Measurements from ENCODE around the gene TMEM219.

Gene TMEM219

GRCh38 chr16:29983420-29984136 is 21.7 kb downstream of the TMEM219 start:
- Histone ChIP-seq H3K18ac (ENCODE audit: low read depth in 1 of 2, low read length in 2 of 2) (no peak overlapping the region), H3K36me3 (ENCODE audit: control insufficient read depth in 1 of 2, insufficient read depth in 2 of 2, low read depth in 1 of 2, low read length in 2 of 2) (peaks cover 93 to 100% of the 10 kb centered on the region in 2 experiments), H3K4ac (ENCODE audit: low read depth in 1 of 2, low read length in 2 of 2) (no peak overlapping the region), H2BK120ac (ENCODE audit: low read depth, low read length) (no peak overlapping the region), H4K91ac (ENCODE audit: low read length) (no peak overlapping the region), H3K9ac (ENCODE audit: low read length) (peak overlapping the region; percentile 65), H3K4me2 (ENCODE audit: low read length, poor library complexity, severe bottlenecking) (no peak overlapping the region), H2BK12ac (ENCODE audit: low read length in 2 of 2) (no peak overlapping the region), H4K8ac (ENCODE audit: low read length) (no peak overlapping the region), H3K9me3 (ENCODE audit: control insufficient read depth, low read length) (no peaks in the 10 kb centered on the region), H2AFZ (ENCODE audit: low read depth, low read length) (no peak overlapping the region), H3K14ac (ENCODE audit: low read length in 2 of 2) (no peak overlapping the region), H3K27me3 (ENCODE audit: control insufficient read depth in 1 of 2, insufficient read depth in 1 of 2, low read length in 2 of 2) (no peaks in the 10 kb centered on the region), H2AK5ac (ENCODE audit: low read length, severe bottlenecking) (no peak overlapping the region), H3K4me1 (ENCODE audit: control insufficient read depth, insufficient read depth, low read depth, low read length) (no peaks in the 10 kb centered on the region), H3K79me1 (replicated peaks; ENCODE audit: low read length, poor library complexity, severe bottlenecking) (peaks cover 53% of the 10 kb centered on the region), H2BK15ac (ENCODE audit: low read depth, poor library complexity, severe bottlenecking) (no peak overlapping the region), H3K27ac (ENCODE audit: low read length, poor library complexity, severe bottlenecking) (no peak overlapping the region), H3K4me3 (ENCODE audit: insufficient read depth in 1 of 2, low read depth in 1 of 2, low read length in 2 of 2) (no peak overlapping the region), H2BK5ac (ENCODE audit: low read depth, low read length, poor library complexity, severe bottlenecking) (no peak overlapping the region), H3K23ac (ENCODE audit: low read length in 2 of 2) (no peak overlapping the region)
- 88% methylated on average over 12 of the region's 12 CpGs for WGBS
- no peak for DNase-seq

GRCh38 chr16:29984137-29984763 is 22.4 kb downstream of the TMEM219 start:
- no peak overlapping the region for H3K14ac ChIP-seq (ENCODE audit: low read length in 2 of 2)
- no peak overlapping the region for H4K91ac ChIP-seq (ENCODE audit: low read length)
- no peak overlapping the region for H3K4me3 ChIP-seq (ENCODE audit: insufficient read depth in 1 of 2, low read depth in 1 of 2, low read length in 2 of 2)
- H3K79me1 ChIP-seq (replicated peaks; ENCODE audit: low read length, poor library complexity, severe bottlenecking) = peaks cover 48% of the 10 kb centered on the region
- H2BK5ac ChIP-seq (ENCODE audit: low read depth, low read length, poor library complexity, severe bottlenecking) = no peak overlapping the region
- peaks cover 93 to 100% of the 10 kb centered on the region in 2 experiments for H3K36me3 ChIP-seq (ENCODE audit: control insufficient read depth in 1 of 2, insufficient read depth in 2 of 2, low read depth in 1 of 2, low read length in 2 of 2)
- H3K9me3 ChIP-seq (ENCODE audit: control insufficient read depth, low read length) = no peaks in the 10 kb centered on the region
- 87% methylated on average over 5 of the region's 6 CpGs for WGBS
- peak overlapping the region; percentile 65 for H3K9ac ChIP-seq (ENCODE audit: low read length)
- H2BK120ac ChIP-seq (ENCODE audit: low read depth, low read length) = no peak overlapping the region
- H4K8ac ChIP-seq (ENCODE audit: low read length) = no peak overlapping the region
- no peak overlapping the region for H2AK5ac ChIP-seq (ENCODE audit: low read length, severe bottlenecking)
- H3K4me1 ChIP-seq (ENCODE audit: control insufficient read depth, insufficient read depth, low read depth, low read length) = no peaks in the 10 kb centered on the region
- no peak overlapping the region for H3K23ac ChIP-seq (ENCODE audit: low read length in 2 of 2)
- no peak overlapping the region for H2BK12ac ChIP-seq (ENCODE audit: low read length in 2 of 2)
- H2AFZ ChIP-seq (ENCODE audit: low read depth, low read length) = no peak overlapping the region
- H3K4me2 ChIP-seq (ENCODE audit: low read length, poor library complexity, severe bottlenecking) = no peak overlapping the region
- no peak for DNase-seq
- no peak overlapping the region for H2BK15ac ChIP-seq (ENCODE audit: low read depth, poor library complexity, severe bottlenecking)
- H3K27me3 ChIP-seq (ENCODE audit: control insufficient read depth in 1 of 2, insufficient read depth in 1 of 2, low read length in 2 of 2) = no peaks in the 10 kb centered on the region
- no peak overlapping the region for H3K18ac ChIP-seq (ENCODE audit: low read depth in 1 of 2, low read length in 2 of 2)
- H3K4ac ChIP-seq (ENCODE audit: low read depth in 1 of 2, low read length in 2 of 2) = no peak overlapping the region
- no peak overlapping the region for H3K27ac ChIP-seq (ENCODE audit: low read length, poor library complexity, severe bottlenecking)

- Histone ChIP-seq H3K4me2 (ENCODE audit: low read length, poor library complexity, severe bottlenecking) (no peak overlapping the region), H3K23ac (ENCODE audit: low read length in 2 of 2) (no peak overlapping the region), H3K27me3 (ENCODE audit: control insufficient read depth in 1 of 2, insufficient read depth in 1 of 2, low read length in 2 of 2) (no peaks in the 10 kb centered on the region), H3K4me3 (ENCODE audit: insufficient read depth in 1 of 2, low read depth in 1 of 2, low read length in 2 of 2) (no peak overlapping the region), H3K4ac (ENCODE audit: low read depth in 1 of 2, low read length in 2 of 2) (no peak overlapping the region), H3K4me1 (ENCODE audit: control insufficient read depth, insufficient read depth, low read depth, low read length) (no peaks in the 10 kb centered on the region), H3K79me1 (replicated peaks; ENCODE audit: low read length, poor library complexity, severe bottlenecking) (peaks cover 45% of the 10 kb centered on the region), H3K36me3 (ENCODE audit: control insufficient read depth in 1 of 2, insufficient read depth in 2 of 2, low read depth in 1 of 2, low read length in 2 of 2) (peaks cover 93 to 100% of the 10 kb centered on the region in 2 experiments), H3K9me3 (ENCODE audit: control insufficient read depth, low read length) (no peaks in the 10 kb centered on the region), H2AK5ac (ENCODE audit: low read length, severe bottlenecking) (no peak overlapping the region), H2AFZ (ENCODE audit: low read depth, low read length) (no peak overlapping the region), H4K91ac (ENCODE audit: low read length) (no peak overlapping the region), H2BK15ac (ENCODE audit: low read depth, poor library complexity, severe bottlenecking) (no peak overlapping the region), H4K8ac (ENCODE audit: low read length) (no peak overlapping the region), H3K14ac (ENCODE audit: low read length in 2 of 2) (no peak overlapping the region), H3K18ac (ENCODE audit: low read depth in 1 of 2, low read length in 2 of 2) (no peak overlapping the region), H2BK12ac (ENCODE audit: low read length in 2 of 2) (no peak overlapping the region), H3K27ac (ENCODE audit: low read length, poor library complexity, severe bottlenecking) (no peak overlapping the region), H2BK120ac (ENCODE audit: low read depth, low read length) (no peak overlapping the region), H3K9ac (ENCODE audit: low read length) (no peak overlapping the region), H2BK5ac (ENCODE audit: low read depth, low read length, poor library complexity, severe bottlenecking) (no peak overlapping the region)
- WGBS = 100% methylated on average over 3 of the region's 5 CpGs
- no peak for DNase-seq
These were observed 22.9 kb downstream of the TMEM219 start for GRCh38 chr16:29984764-29985147.

- DNase-seq = no peak
- H3K18ac ChIP-seq (ENCODE audit: low read depth in 1 of 2, low read length in 2 of 2) = no peak overlapping the region
- H3K9ac ChIP-seq (ENCODE audit: low read length) = no peak overlapping the region
- peaks cover 87 to 100% of the 10 kb centered on the region in 2 experiments for H3K36me3 ChIP-seq (ENCODE audit: control insufficient read depth in 1 of 2, insufficient read depth in 2 of 2, low read depth in 1 of 2, low read length in 2 of 2)
- no peaks in the 10 kb centered on the region for H3K27me3 ChIP-seq (ENCODE audit: control insufficient read depth in 1 of 2, insufficient read depth in 1 of 2, low read length in 2 of 2)
- H2AK5ac ChIP-seq (ENCODE audit: low read length, severe bottlenecking) = no peak overlapping the region
- H3K4me2 ChIP-seq (ENCODE audit: low read length, poor library complexity, severe bottlenecking) = no peak overlapping the region
- no peak overlapping the region for H4K91ac ChIP-seq (ENCODE audit: low read length)
- no peak overlapping the region for H3K4ac ChIP-seq (ENCODE audit: low read depth in 1 of 2, low read length in 2 of 2)
- no peak overlapping the region for H3K14ac ChIP-seq (ENCODE audit: low read length in 2 of 2)
- no peak overlapping the region for H2BK15ac ChIP-seq (ENCODE audit: low read depth, poor library complexity, severe bottlenecking)
- no peak overlapping the region for H3K23ac ChIP-seq (ENCODE audit: low read length in 2 of 2)
- H2BK12ac ChIP-seq (ENCODE audit: low read length in 2 of 2) = no peak overlapping the region
- H2BK5ac ChIP-seq (ENCODE audit: low read depth, low read length, poor library complexity, severe bottlenecking) = no peak overlapping the region
- peaks cover 41% of the 10 kb centered on the region for H3K79me1 ChIP-seq (replicated peaks; ENCODE audit: low read length, poor library complexity, severe bottlenecking)
- H3K9me3 ChIP-seq (ENCODE audit: control insufficient read depth, low read length) = no peaks in the 10 kb centered on the region
- 97% methylated on average over 28 of the region's 28 CpGs for WGBS
- H2BK120ac ChIP-seq (ENCODE audit: low read depth, low read length) = no peak overlapping the region
- no peak overlapping the region for H2AFZ ChIP-seq (ENCODE audit: low read depth, low read length)
- H3K4me3 ChIP-seq (ENCODE audit: insufficient read depth in 1 of 2, low read depth in 1 of 2, low read length in 2 of 2) = no peak overlapping the region
- no peak overlapping the region for H4K8ac ChIP-seq (ENCODE audit: low read length)
- H3K4me1 ChIP-seq (ENCODE audit: control insufficient read depth, insufficient read depth, low read depth, low read length) = no peaks in the 10 kb centered on the region
- no peak overlapping the region for H3K27ac ChIP-seq (ENCODE audit: low read length, poor library complexity, severe bottlenecking)
These were observed 23.5 kb downstream of the TMEM219 start for GRCh38 chr16:29985271-29985811.

All from mesenchymal stem cell (in vitro differentiated cells and primary cell).